ENCODE results near the gene PBX2. TPM values are rescaled to one million over a fixed set of nuclear protein-coding genes. Genes with fewer than 3 reads are reported as not detected.

The PBX2 gene
- polyA plus RNA-seq, 3 donors, result 1.9 to 201 (median 4.0) TPM

DNA sequence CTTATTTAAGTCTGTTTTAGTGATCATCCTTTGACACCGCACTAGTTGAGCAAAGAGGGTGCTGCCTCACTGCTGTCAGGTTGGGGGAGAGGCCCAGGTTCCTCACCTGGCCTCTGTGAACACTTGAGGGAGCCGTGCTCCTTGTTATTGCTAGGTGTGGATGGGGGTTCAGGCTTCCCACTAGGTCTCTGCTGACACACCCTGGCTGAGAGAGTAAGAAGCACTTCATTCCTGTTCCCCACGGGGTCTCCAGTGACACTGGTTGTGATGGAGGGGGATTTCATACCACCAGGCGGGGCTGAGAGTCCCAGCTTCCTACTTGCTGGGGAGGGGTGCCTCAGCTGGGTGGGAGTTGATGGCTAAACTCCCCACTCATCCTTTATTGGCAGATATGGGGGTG, 44.9 kb upstream of the PBX2 start:
- Mint-ChIP-seq H3K4me1 (no peaks in the 10 kb centered on the region), H3K27me3 (ENCODE audit: low read depth in 3 of 3) (peaks cover 4 to 11% (median 6%) of the 10 kb centered on the region in 3 donors), H3K4me3 (no peak overlapping the region), H3K27ac (no peak overlapping the region), H3K36me3 (no peaks in the 10 kb centered on the region), H3K9me3 (no peaks in the 10 kb centered on the region)
- Histone ChIP-seq H3K4me2 (replicated peaks; ENCODE audit: extremely low read depth, low read length, poor library complexity, severe bottlenecking) (no peak overlapping the region), H3K36me3 (replicated peaks in 1 of 2; ENCODE audit: control insufficient read depth in 1 of 2, insufficient read depth in 2 of 2, low read length in 2 of 2) (no peaks in the 10 kb centered on the region), H3K4me3 (replicated peaks in 1 of 3; ENCODE audit: low read depth in 2 of 3, low read length in 3 of 3) (no peak overlapping the region), H3K9me3 (replicated peaks in 1 of 2; ENCODE audit: control insufficient read depth in 1 of 2, insufficient read depth in 1 of 2, low read length in 2 of 2) (no peaks in the 10 kb centered on the region), H3K27me3 (ENCODE audit: control insufficient read depth in 2 of 2, insufficient read depth in 2 of 2, low read length in 2 of 2) (no peaks in the 10 kb centered on the region), H3K79me2 (ENCODE audit: insufficient read depth, low read length) (no peaks in the 10 kb centered on the region), H3K9ac (ENCODE audit: insufficient read depth, low read length, poor library complexity, severe bottlenecking) (no peak overlapping the region), H3K4me1 (ENCODE audit: control insufficient read depth in 1 of 2, insufficient read depth in 2 of 2, low read length in 2 of 2) (no peaks in the 10 kb centered on the region), H2AFZ (ENCODE audit: insufficient read depth, low read depth, low read length, poor library complexity, severe bottlenecking) (no peak overlapping the region), H3K27ac (ENCODE audit: low read depth in 1 of 2, low read length in 2 of 2) (no peak overlapping the region), H4K20me1 (ENCODE audit: insufficient read depth, low read length) (no peaks in the 10 kb centered on the region)
- no peak for DNase-seq
- WGBS (ENCODE audit: insufficient coverage), result no CpG with 5 or more reads among the region's 4 CpGs
- no peak for TF ChIP-seq CTCF (IDR thresholded peaks at IDR 0.05)
- intact Hi-C loops (cut with micrococcal nuclease), result no loop called here

DNA sequence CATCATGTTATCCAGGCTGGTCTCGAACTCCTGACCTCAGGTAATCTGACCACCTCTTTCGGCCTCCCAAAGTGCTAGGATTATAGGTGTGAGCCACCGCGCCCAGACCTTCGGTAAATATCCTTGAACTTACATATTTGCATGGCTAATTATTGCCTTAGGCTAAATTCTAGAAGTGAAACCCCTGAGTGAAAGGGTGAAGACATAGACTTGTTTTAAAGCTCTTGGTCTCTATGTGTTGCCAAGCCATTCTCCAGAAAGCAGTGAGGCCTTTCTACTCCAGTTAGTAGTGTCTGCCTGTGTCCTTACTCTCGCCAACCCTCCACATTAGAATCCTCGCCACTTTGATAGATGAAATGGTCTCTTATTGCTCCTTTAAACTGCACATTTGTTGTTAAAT, 36.4 kb upstream of the PBX2 start:
- 100% methylated on average over 2 of the region's 7 CpGs for WGBS (ENCODE audit: insufficient coverage)
- no peak for DNase-seq

More for the DNA sequence above, 36.4 kb upstream of the PBX2 start:
- Mint-ChIP-seq H3K4me1 (peaks cover 15% of the 10 kb centered on the region), H3K27ac (no peak overlapping the region), H3K27me3 (ENCODE audit: low read depth in 3 of 3) (peaks cover 0 to 2% (median 0%) of the 10 kb centered on the region in 3 donors), H3K36me3 (no peaks in the 10 kb centered on the region), H3K4me3 (no peak overlapping the region), H3K9me3 (no peaks in the 10 kb centered on the region)
- Histone ChIP-seq H3K9me3 (replicated peaks in 1 of 2; ENCODE audit: control insufficient read depth in 1 of 2, insufficient read depth in 1 of 2, low read length in 2 of 2) (no peaks in the 10 kb centered on the region), H3K4me3 (replicated peaks in 1 of 3; ENCODE audit: low read depth in 2 of 3, low read length in 3 of 3) (no peak overlapping the region), H3K79me2 (ENCODE audit: insufficient read depth, low read length) (no peaks in the 10 kb centered on the region), H3K4me1 (ENCODE audit: control insufficient read depth in 1 of 2, insufficient read depth in 2 of 2, low read length in 2 of 2) (peaks cover 7 to 10% of the 10 kb centered on the region in 2 donors), H3K27me3 (ENCODE audit: control insufficient read depth in 2 of 2, insufficient read depth in 2 of 2, low read length in 2 of 2) (no peaks in the 10 kb centered on the region), H3K27ac (ENCODE audit: low read depth in 1 of 2, low read length in 2 of 2) (no peak overlapping the region), H3K36me3 (replicated peaks in 1 of 2; ENCODE audit: control insufficient read depth in 1 of 2, insufficient read depth in 2 of 2, low read length in 2 of 2) (no peaks in the 10 kb centered on the region), H3K9ac (ENCODE audit: insufficient read depth, low read length, poor library complexity, severe bottlenecking) (no peak overlapping the region), H4K20me1 (ENCODE audit: insufficient read depth, low read length) (no peaks in the 10 kb centered on the region), H3K4me2 (replicated peaks; ENCODE audit: extremely low read depth, low read length, poor library complexity, severe bottlenecking) (no peak overlapping the region), H2AFZ (ENCODE audit: insufficient read depth, low read depth, low read length, poor library complexity, severe bottlenecking) (no peak overlapping the region)
- no peak for TF ChIP-seq CTCF (IDR thresholded peaks at IDR 0.05)
- intact Hi-C loops (cut with micrococcal nuclease), result no loop called here
